Measurements from ENCODE around the gene ETFB. TPM values are rescaled to one million over a fixed set of nuclear protein-coding genes. Genes with fewer than 3 reads are reported as not detected.

ETFB gene
- total and polyA plus RNA-seq, 2 experiments from 2014 or later: 84.3 to 146 TPM

- no peaks in the 10 kb centered on the region for H3K27me3 ChIP-seq (replicated peaks; ENCODE audit: insufficient read depth)
- WGBS, 2 experiments (ENCODE audit: low coverage in 1 of 2, low lambda C conversion rate in 2 of 2, missing lambda C conversion rate in 2 of 2): 95 to 100% methylated on average over 2 of the region's 2 CpGs
- no peaks in the 10 kb centered on the region for H3K36me3 ChIP-seq (ENCODE audit: low read depth)
- no peak overlapping the region for H3K27ac ChIP-seq
- no peaks in the 10 kb centered on the region for H3K9me2 ChIP-seq (ENCODE audit: insufficient read depth)
- no peak overlapping the region for H2AFZ ChIP-seq
- no peak overlapping the region for H3K9ac ChIP-seq
- no peak overlapping the region for H3K4me3 ChIP-seq
- H3K4me2 ChIP-seq (ENCODE audit: unreplicated experiment): no peak overlapping the region
- TF ChIP-seq EZH2 (IDR thresholded peaks at IDR 0.05; ENCODE audit: insufficient read depth, poor library complexity, severe bottlenecking) (no peak), EZH2phosphoT487 (IDR thresholded peaks at IDR 0.05; ENCODE audit: insufficient read depth, low read depth) (no peak)
- H4K20me1 ChIP-seq (ENCODE audit: insufficient read depth): no peaks in the 10 kb centered on the region
- no peaks in the 10 kb centered on the region for H3K4me1 ChIP-seq (ENCODE audit: insufficient read depth)
- no peaks in the 10 kb centered on the region for H3F3A ChIP-seq (ENCODE audit: insufficient read depth)
- DNase-seq: no peak
- H3K9me3 ChIP-seq (ENCODE audit: low read depth): no peaks in the 10 kb centered on the region
- H3K79me2 ChIP-seq (ENCODE audit: insufficient read depth): no peaks in the 10 kb centered on the region
- in situ Hi-C loops (cut with MboI): no loop called here
Observed at GRCh38 chr19:51396175-51396574, 30.0 kb upstream of the ETFB start.

- H4K20me1 ChIP-seq (ENCODE audit: insufficient read depth): no peaks in the 10 kb centered on the region
- no peaks in the 10 kb centered on the region for H3K27me3 ChIP-seq (replicated peaks; ENCODE audit: insufficient read depth)
- H3K9me2 ChIP-seq (ENCODE audit: insufficient read depth): no peaks in the 10 kb centered on the region
- H3K4me3 ChIP-seq: peak overlapping the region; percentile 72
- no peaks in the 10 kb centered on the region for H3K36me3 ChIP-seq (ENCODE audit: low read depth)
- no peaks in the 10 kb centered on the region for H3K79me2 ChIP-seq (ENCODE audit: insufficient read depth)
- H3F3A ChIP-seq (ENCODE audit: insufficient read depth): no peaks in the 10 kb centered on the region
- DNase-seq: peak; percentile 99
- H3K4me2 ChIP-seq (ENCODE audit: unreplicated experiment): peak overlapping the region; percentile 88
- H2AFZ ChIP-seq: peak overlapping the region; percentile 97
- in situ Hi-C loops (cut with MboI): no loop called here
- H3K9ac ChIP-seq: peak overlapping the region; percentile 67
- peak overlapping the region; percentile 42 for H3K27ac ChIP-seq
- H3K9me3 ChIP-seq (ENCODE audit: low read depth): no peaks in the 10 kb centered on the region
- H3K4me1 ChIP-seq (ENCODE audit: insufficient read depth): no peaks in the 10 kb centered on the region
- TF ChIP-seq EZH2 (IDR thresholded peaks at IDR 0.05; ENCODE audit: insufficient read depth, poor library complexity, severe bottlenecking) (no peak), EZH2phosphoT487 (IDR thresholded peaks at IDR 0.05; ENCODE audit: insufficient read depth, low read depth) (no peak)
- 2 to 3% methylated on average over 45 of the region's 45 CpGs for WGBS, 2 experiments (ENCODE audit: low coverage in 1 of 2, low lambda C conversion rate in 2 of 2, missing lambda C conversion rate in 2 of 2)
Observed at GRCh38 chr19:51394050-51394836, 28.1 kb upstream of the ETFB start.

- no peaks in the 10 kb centered on the region for H4K20me1 ChIP-seq (ENCODE audit: insufficient read depth)
- in situ Hi-C loops (cut with MboI): no loop called here
Observed at GRCh38 chr19:51392701-51393100, 26.5 kb upstream of the ETFB start.

GRCh38 chr19:51391073-51391611, 25.0 kb upstream of the ETFB start:
- Histone ChIP-seq H3K4me3 (no peak overlapping the region), H3K9me2 (ENCODE audit: insufficient read depth) (no peaks in the 10 kb centered on the region), H3K27me3 (replicated peaks; ENCODE audit: insufficient read depth) (no peaks in the 10 kb centered on the region), H3K9me3 (ENCODE audit: low read depth) (no peaks in the 10 kb centered on the region), H3K27ac (no peak overlapping the region), H3K79me2 (ENCODE audit: insufficient read depth) (no peaks in the 10 kb centered on the region), H3K4me1 (ENCODE audit: insufficient read depth) (no peaks in the 10 kb centered on the region), H3K4me2 (ENCODE audit: unreplicated experiment) (no peak overlapping the region), H4K20me1 (ENCODE audit: insufficient read depth) (no peaks in the 10 kb centered on the region), H3K36me3 (ENCODE audit: low read depth) (no peaks in the 10 kb centered on the region), H2AFZ (peak overlapping the region; percentile 65), H3K9ac (no peak overlapping the region), H3F3A (ENCODE audit: insufficient read depth) (no peaks in the 10 kb centered on the region)
- in situ Hi-C loops (cut with MboI): no loop called here
- no peak for TF ChIP-seq EZH2 (IDR thresholded peaks at IDR 0.05; ENCODE audit: insufficient read depth, poor library complexity, severe bottlenecking)
- TF ChIP-seq EZH2phosphoT487 (IDR thresholded peaks at IDR 0.05; ENCODE audit: insufficient read depth, low read depth): no peak
- no peak for DNase-seq
- 45 to 52% methylated on average over 6 to 8 of the region's 8 CpGs for WGBS, 2 experiments (ENCODE audit: low coverage in 1 of 2, low lambda C conversion rate in 2 of 2, missing lambda C conversion rate in 2 of 2)

More at GRCh38 chr19:51392701-51393100, 26.5 kb upstream of the ETFB start:
- H3F3A ChIP-seq (ENCODE audit: insufficient read depth): no peaks in the 10 kb centered on the region
- no peak overlapping the region for H3K4me2 ChIP-seq (ENCODE audit: unreplicated experiment)
- H3K27me3 ChIP-seq (replicated peaks; ENCODE audit: insufficient read depth): no peaks in the 10 kb centered on the region
- 89 to 100% methylated on average over 1 of the region's 1 CpG for WGBS, 2 experiments (ENCODE audit: low coverage in 1 of 2, low lambda C conversion rate in 2 of 2, missing lambda C conversion rate in 2 of 2)
- H3K9ac ChIP-seq: no peak overlapping the region
- no peaks in the 10 kb centered on the region for H3K9me2 ChIP-seq (ENCODE audit: insufficient read depth)
- H3K79me2 ChIP-seq (ENCODE audit: insufficient read depth): no peaks in the 10 kb centered on the region
- no peaks in the 10 kb centered on the region for H3K4me1 ChIP-seq (ENCODE audit: insufficient read depth)
- no peak overlapping the region for H2AFZ ChIP-seq
- H3K36me3 ChIP-seq (ENCODE audit: low read depth): no peaks in the 10 kb centered on the region
- no peaks in the 10 kb centered on the region for H3K9me3 ChIP-seq (ENCODE audit: low read depth)
- H3K4me3 ChIP-seq: no peak overlapping the region
- H3K27ac ChIP-seq: no peak overlapping the region
- TF ChIP-seq EZH2 (IDR thresholded peaks at IDR 0.05; ENCODE audit: insufficient read depth, poor library complexity, severe bottlenecking): no peak
- no peak for TF ChIP-seq EZH2phosphoT487 (IDR thresholded peaks at IDR 0.05; ENCODE audit: insufficient read depth, low read depth)
- no peak for DNase-seq

All from GM23248 (cell line).